Activated T-cell treated with anti-CD3 and anti-CD28 coated beads for 1 hour (primary cell): Measurements from ENCODE around the gene C8B.

ENCODE experiments used
- DNase-seq: peaks from one replicate; pipeline ENCODE4 v3.0.0-alpha.2; 2020; ENCODE audit warnings: low read depth

The C8B gene

GRCh38 chr1:56970280-56970679 lies 4.5 kb upstream of the C8B start:
- DNase-seq, result no peak

- no peak for DNase-seq
Observed at GRCh38 chr1:56968878-56969495, 3.2 kb upstream of the C8B start.

DNA sequence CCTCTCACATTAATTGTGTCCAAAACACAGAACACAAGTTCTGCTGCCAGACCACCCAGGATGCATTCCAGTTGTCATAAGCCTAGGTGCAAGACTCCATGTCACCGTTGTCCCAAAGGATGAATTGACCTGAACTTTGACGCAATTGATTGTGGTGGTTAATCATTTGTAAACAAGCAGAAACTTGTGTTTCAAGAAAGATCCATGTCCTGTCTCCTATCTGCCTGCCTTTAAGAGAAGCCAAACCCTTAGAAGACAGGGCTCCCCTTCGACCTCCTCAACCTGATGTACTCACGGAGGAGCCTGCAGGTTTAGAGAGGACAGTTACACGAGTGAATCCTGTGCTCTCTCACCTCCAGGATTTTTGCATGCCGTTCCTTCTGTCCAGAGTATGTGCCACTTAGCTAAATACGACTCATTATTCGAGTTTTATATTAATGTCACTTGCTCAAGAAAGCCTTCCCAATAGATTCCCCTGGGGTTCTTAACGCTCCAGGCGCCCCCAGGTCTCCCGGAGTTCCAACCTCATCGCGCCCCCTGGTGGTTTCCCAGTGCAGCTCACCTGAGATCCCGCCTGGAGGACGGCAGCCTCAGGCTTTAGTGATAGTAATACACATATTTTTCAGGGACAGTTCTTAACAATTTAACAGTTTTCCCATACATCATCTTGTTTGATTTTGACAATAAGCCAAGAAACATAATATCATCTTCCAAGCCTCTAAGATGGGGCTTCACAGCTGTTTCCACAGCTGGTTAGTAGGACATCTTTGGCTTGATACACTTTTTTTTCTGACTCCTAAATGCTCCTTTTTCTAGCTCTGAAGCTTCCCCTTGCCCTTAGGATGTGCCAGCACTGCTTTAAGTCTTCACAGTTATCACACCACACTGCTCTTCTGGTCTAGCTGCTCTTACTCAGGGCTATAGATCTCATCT lies 2.4 kb upstream of the C8B start:
- DNase-seq, result no peak

DNA sequence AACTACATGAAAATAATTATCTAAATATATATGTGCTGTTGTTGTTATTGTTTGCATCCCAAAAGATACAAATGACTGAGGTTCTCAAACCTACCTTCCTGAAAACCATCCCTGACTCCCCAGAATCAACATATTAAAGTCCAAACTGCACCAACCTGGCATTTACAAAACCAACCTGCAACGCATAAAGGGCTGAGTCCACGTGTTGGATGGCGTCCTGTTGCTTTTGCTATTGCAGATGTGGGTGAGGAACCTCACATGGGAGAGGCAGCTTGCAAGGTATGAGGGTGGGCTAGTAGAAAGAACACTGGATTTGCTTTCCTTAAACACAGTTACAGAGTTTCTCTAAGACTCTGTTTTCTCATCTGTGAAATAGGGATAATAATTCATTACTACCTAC lies 1.5 kb upstream of the C8B start:
- no peak for DNase-seq

GRCh38 chr1:56966698-56966999 lies 834 bp upstream of the C8B start:
- DNase-seq, result no peak

GRCh38 chr1:56965191-56965590 lies 624 bp downstream of the C8B start:
- no peak for DNase-seq

- DNase-seq, result no peak
Observed at GRCh38 chr1:56964349-56965017, 1.3 kb downstream of the C8B start.

- DNase-seq, result no peak
Observed at GRCh38 chr1:56963667-56964066, 2.1 kb downstream of the C8B start.

GRCh38 chr1:56961426-56961825 lies 4.4 kb downstream of the C8B start:
- DNase-seq, result no peak

DNA sequence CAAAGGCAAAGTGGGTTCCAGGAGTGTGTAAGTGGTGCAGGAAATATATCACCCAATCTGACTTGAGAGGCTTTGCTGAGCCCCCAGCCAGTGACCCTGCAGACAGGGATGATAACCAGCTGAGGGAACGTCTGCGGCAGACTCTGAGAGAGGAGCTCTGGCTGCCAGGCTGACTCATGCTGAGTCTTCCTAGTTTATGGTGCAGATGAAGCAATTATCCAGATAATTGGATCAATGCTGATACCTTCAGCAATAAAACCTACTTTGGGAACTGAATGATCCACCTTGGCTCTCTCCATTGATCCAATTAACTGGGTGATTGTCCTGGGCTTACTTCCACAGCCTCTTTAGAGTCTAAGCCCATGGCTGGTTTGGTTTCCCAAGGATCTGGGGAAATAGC lies 7.3 kb downstream of the C8B start:
- DNase-seq, result no peak

- no peak for DNase-seq
Observed at GRCh38 chr1:56957931-56958330, 7.9 kb downstream of the C8B start.

DNA sequence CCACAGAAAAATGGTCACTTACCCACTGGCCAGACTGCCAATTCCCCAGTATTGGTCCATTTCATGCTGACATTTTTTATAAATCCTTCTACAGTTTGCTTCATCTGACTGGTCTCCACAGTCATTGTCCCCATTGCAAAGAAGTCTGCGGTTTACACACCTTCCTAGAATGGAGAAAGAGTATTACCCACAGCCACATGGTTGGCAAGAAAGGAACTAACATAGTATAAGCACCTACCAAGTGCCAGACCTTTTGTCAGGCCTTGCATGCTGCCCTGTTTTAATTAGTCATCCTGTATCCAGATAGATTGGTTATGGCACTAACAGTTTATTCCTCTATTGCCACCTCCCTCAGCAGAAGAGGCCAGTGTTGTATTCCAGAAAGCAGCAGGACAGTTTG lies 11.2 kb downstream of the C8B start:
- DNase-seq, result no peak

DNA sequence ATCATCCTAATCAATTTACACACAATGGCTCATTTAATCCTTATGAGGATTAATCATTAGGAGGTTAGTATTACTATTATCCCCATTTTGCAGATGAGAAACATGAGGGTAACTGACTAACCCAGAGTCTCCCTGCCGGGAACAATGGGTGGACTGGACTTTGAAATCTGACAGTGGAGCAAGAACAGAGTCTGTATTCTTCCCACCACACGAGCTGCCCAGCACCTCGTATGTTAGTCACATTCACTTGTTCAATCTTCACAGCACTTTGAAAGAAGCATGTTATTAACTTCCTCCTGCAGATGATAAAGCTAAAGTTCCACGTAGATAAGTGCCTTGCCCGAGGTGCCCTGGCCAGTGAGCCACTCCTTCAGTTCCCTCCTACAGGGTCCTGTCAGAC lies 12.4 kb downstream of the C8B start:
- no peak for DNase-seq

- no peak for DNase-seq
Observed at GRCh38 chr1:56952501-56952900, 13.3 kb downstream of the C8B start.

GRCh38 chr1:56948403-56949023 lies 17.3 kb downstream of the C8B start:
- DNase-seq, result no peak

DNA sequence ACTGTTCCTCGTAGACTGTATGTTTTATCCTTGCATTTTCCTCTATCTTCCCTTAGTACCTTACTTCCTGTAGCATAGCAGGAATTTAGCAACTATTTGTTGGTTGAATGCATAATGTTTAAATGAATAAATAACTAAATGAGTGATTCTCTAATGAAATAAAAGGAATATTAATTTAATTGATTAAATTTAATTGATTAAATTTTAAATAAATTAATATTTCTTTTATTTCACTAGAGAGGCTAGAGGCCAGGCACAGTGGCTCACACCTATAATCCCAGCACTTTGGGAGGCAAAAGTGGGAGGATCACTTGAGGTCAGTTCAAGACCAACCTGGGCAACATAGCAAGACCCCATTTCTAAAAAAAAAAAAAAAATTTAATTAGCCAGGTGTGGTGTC lies 25.8 kb downstream of the C8B start:
- no peak for DNase-seq

GRCh38 chr1:56939209-56939608 lies 26.6 kb downstream of the C8B start:
- DNase-seq, result no peak

DNA sequence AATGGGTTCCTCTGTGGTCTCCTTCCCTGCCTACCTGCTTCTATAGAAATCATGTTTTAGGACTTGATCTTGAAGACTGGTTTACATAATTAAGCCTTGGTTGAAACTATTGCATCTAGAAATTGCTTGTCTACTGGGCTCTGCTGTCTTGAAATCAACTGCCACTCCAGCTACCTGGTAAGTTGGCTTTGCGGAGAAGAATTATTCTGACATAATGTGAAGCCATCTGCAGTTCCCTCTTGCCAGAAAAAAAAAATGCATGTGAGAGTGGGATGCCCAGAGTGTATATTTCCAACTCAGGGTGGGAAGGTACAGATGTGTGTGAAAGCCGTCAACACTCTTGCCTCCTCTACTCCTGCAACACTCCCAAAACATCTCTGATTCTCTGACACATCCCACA lies 27.2 kb downstream of the C8B start:
- DNase-seq, result no peak

DNA sequence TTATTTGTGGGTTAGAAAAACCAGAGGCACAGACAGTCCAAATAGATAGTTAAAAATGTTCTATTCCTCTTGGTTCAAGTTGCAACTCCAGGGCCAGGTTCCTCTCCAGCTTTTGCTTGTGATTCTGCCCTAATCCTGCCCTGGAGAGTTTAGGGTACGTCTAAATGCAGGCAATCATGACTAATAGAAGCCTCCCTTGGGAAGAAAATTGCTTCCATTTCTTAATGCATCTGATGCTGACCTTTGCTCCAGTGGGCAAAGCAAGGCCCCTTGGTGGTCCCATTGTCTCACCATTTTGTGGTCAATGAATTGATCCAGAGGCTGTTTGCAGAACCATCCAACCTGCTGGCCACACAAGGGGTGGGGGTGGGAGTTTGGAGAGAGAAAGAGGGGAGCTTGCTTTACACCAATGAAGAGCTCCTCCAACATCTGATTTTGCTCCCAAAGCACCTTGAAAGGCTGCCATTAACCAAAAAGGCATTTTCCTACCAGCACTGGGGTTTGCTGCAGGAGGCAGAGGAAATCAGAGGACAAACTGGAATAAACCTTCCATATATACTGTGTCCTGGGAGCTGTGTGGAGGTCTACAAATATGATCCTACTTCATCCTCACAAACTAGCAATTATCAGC lies 31.3 kb downstream of the C8B start:
- DNase-seq, result no peak

GRCh38 chr1:56933606-56934005 lies 32.2 kb downstream of the C8B start:
- DNase-seq, result no peak

- no peak for DNase-seq
Observed at GRCh38 chr1:56933161-56933560, 32.7 kb downstream of the C8B start.

DNA sequence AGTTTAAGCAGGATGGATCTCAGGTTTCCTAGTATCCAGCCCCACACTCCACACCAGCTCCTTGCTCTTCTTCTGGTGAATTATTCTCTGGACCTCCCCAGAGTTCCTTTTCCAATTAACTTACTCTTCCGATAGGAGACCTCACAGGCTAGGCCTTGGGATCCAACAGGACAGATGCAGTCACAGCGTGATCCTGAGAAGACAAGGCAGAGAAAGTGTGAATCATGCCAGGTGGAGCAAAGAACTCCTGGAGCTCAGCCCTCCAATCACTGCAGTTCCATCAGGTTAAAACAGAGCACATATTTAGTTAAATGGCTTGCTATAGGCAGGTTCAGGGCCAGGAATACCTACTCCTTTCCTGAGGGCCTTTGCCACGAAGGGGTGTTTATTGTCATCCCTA lies 34.1 kb downstream of the C8B start:
- DNase-seq, result no peak
